ENCODE results near the gene SUSD1.

SUSD1 gene

DNA sequence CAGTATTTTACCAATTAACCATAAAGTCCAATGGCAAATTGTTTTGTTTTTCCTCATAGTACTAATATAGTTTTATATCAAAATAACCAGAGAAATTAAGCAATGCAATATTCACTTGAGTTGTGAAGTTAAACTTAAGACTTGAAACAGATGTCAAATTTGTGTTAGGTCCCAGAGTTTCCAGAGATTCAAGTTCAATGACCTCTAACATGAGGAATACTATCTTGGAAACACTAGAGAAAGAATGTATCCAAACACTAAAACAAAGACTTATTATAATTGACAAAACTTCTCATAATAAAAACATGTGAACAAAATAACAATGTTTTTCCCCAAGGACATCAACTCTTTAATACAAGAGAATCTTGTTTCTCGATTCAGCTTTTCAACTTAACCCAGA lies 18.0 kb downstream of the SUSD1 start:
- TF ChIP-seq PPARA (CRISPR knock-in tag; IDR thresholded peaks at IDR 0.05; ENCODE audit: borderline replicate concordance) (no peak), ZFP30 (CRISPR knock-in tag; IDR thresholded peaks at IDR 0.05) (no peak), CSDC2 (CRISPR knock-in tag; IDR thresholded peaks at IDR 0.05) (no peak), ESRRG (CRISPR knock-in tag; IDR thresholded peaks at IDR 0.05) (no peak)
- TF ChIP-seq, protein P1, sequence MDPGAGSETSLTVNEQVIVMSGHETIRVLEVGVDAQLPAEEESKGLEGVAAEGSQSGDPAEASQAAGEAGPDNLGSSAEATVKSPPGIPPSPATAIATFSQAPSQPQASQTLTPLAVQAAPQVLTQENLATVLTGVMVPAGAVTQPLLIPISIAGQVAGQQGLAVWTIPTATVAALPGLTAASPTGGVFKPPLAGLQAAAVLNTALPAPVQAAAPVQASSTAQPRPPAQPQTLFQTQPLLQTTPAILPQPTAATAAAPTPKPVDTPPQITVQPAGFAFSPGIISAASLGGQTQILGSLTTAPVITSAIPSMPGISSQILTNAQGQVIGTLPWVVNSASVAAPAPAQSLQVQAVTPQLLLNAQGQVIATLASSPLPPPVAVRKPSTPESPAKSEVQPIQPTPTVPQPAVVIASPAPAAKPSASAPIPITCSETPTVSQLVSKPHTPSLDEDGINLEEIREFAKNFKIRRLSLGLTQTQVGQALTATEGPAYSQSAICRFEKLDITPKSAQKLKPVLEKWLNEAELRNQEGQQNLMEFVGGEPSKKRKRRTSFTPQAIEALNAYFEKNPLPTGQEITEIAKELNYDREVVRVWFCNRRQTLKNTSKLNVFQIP (CRISPR knock-in tag; IDR thresholded peaks at IDR 0.05; ENCODE audit: borderline replicate concordance, low read depth), result no peak
- ATAC-seq, result no peak

DNA sequence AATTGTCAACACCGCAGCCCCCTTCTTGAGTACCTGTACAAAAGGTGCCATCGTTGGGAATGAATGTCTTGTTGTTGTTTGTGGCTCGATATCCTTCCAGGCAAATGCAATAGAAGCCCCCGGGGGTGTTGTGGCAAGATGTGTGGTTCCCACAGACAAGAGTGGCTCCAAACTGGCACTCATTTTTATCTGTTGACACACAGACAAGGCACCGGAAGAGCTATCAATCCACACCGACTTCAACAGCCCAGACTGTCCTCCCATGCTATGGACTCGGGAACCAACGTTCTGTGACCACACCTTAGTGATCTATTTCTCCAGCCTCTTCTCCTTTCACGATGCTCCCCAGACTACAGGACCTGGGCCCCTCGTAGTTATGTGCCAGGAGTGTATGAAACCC lies 25.9 kb downstream of the SUSD1 start:
- no peak for ATAC-seq
- TF ChIP-seq TCF4 (CRISPR knock-in tag; IDR thresholded peaks at IDR 0.05; ENCODE audit: borderline replicate concordance) (no peak), ARNTL (CRISPR knock-in tag; IDR thresholded peaks at IDR 0.05; ENCODE audit: borderline replicate concordance, low read depth) (no peak), BACH2 (CRISPR knock-in tag; IDR thresholded peaks at IDR 0.05; ENCODE audit: borderline replicate concordance) (no peak), ISL1 (CRISPR knock-in tag; IDR thresholded peaks at IDR 0.05) (no peak), OSR1 (CRISPR knock-in tag; IDR thresholded peaks at IDR 0.05) (no peak)

DNA sequence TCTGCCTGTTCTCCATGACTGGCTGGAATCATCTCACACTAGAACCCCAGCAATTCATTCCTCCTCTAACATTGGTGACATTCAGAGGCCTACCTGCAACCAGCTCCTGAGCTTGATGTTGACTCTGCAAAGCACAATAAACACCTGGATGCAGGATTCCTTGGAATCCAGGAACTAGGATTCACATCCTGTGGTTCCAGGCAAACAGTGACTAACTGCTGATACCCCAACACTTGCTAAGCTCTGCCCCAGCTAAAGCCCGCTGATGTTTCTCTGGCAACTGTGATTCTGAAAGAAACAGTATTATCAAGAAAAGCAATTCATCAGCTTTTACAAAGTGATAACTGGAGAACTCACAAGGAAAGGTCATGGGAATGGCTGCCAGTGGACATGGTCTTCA lies 29.2 kb downstream of the SUSD1 start:
- TF ChIP-seq OSR1 (CRISPR knock-in tag; IDR thresholded peaks at IDR 0.05) (no peak), ZFP30 (CRISPR knock-in tag; IDR thresholded peaks at IDR 0.05) (no peak), ISL1 (CRISPR knock-in tag; IDR thresholded peaks at IDR 0.05) (no peak), BACH2 (CRISPR knock-in tag; IDR thresholded peaks at IDR 0.05; ENCODE audit: borderline replicate concordance) (no peak), RARB (CRISPR knock-in tag; IDR thresholded peaks at IDR 0.05) (no peak)
- ATAC-seq, result no peak

DNA sequence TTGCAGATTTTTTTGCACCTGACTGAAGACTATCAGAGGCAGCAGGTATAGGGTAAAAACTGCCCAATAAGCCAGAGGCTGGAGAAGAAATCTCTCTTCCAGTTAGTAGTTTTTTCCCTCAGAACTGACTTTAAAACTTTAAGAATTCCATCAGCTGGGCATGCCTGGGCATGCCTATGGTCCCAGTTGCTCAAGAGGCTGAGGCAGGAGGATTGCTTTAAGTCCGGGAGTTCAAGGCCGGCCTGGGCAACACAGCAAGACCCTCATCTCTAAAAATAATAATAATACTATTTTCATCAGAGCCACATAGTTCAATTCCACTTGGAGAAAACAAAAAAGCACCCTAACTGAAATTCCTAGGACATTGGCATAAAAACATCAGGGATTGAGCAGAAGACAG lies 30.3 kb downstream of the SUSD1 start:
- ATAC-seq, result no peak
- TF ChIP-seq CSDC2 (CRISPR knock-in tag; IDR thresholded peaks at IDR 0.05), result no peak
- TF ChIP-seq ZC3H10 (CRISPR knock-in tag; IDR thresholded peaks at IDR 0.05), result no peak
- TF ChIP-seq ISL1 (CRISPR knock-in tag; IDR thresholded peaks at IDR 0.05), result no peak
- TF ChIP-seq SNAI2 (CRISPR knock-in tag; IDR thresholded peaks at IDR 0.05), result no peak
- no peak for TF ChIP-seq GLIS3 (CRISPR knock-in tag; IDR thresholded peaks at IDR 0.05)
- no peak for TF ChIP-seq TOX (CRISPR knock-in tag; IDR thresholded peaks at IDR 0.05; ENCODE audit: borderline replicate concordance)
- TF ChIP-seq, protein P2, sequence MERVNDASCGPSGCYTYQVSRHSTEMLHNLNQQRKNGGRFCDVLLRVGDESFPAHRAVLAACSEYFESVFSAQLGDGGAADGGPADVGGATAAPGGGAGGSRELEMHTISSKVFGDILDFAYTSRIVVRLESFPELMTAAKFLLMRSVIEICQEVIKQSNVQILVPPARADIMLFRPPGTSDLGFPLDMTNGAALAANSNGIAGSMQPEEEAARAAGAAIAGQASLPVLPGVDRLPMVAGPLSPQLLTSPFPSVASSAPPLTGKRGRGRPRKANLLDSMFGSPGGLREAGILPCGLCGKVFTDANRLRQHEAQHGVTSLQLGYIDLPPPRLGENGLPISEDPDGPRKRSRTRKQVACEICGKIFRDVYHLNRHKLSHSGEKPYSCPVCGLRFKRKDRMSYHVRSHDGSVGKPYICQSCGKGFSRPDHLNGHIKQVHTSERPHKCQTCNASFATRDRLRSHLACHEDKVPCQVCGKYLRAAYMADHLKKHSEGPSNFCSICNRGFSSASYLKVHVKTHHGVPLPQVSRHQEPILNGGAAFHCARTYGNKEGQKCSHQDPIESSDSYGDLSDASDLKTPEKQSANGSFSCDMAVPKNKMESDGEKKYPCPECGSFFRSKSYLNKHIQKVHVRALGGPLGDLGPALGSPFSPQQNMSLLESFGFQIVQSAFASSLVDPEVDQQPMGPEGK (CRISPR knock-in tag; IDR thresholded peaks at IDR 0.05; ENCODE audit: borderline replicate concordance), result no peak
- no peak for TF ChIP-seq ZNF70 (CRISPR knock-in tag; IDR thresholded peaks at IDR 0.05)
- TF ChIP-seq OSR1 (CRISPR knock-in tag; IDR thresholded peaks at IDR 0.05), result no peak
- TF ChIP-seq ZFP30 (CRISPR knock-in tag; IDR thresholded peaks at IDR 0.05), result no peak
- TF ChIP-seq RARB (CRISPR knock-in tag; IDR thresholded peaks at IDR 0.05), result no peak
- TF ChIP-seq ESRRG (CRISPR knock-in tag; IDR thresholded peaks at IDR 0.05), result no peak

DNA sequence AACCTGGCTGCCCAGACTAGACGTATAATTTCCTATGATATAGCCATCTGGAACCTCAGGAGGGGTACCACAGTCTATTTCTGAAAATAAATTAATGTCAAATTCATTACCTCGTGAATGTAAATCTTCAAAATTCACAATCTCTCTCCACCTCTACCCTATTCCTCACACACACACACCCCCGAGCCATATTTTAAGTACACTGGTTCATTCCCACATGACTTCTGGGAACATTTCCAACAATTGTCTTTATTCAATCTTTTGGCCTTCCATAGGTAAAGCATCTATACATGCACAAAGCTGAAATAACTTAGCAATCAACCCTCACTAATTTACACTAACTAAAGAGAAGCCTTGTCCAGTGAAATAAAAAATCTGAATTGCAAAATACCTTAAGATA lies 32.7 kb downstream of the SUSD1 start:
- no peak for TF ChIP-seq ARNTL (CRISPR knock-in tag; IDR thresholded peaks at IDR 0.05; ENCODE audit: borderline replicate concordance, low read depth)
- TF ChIP-seq, protein P3, sequence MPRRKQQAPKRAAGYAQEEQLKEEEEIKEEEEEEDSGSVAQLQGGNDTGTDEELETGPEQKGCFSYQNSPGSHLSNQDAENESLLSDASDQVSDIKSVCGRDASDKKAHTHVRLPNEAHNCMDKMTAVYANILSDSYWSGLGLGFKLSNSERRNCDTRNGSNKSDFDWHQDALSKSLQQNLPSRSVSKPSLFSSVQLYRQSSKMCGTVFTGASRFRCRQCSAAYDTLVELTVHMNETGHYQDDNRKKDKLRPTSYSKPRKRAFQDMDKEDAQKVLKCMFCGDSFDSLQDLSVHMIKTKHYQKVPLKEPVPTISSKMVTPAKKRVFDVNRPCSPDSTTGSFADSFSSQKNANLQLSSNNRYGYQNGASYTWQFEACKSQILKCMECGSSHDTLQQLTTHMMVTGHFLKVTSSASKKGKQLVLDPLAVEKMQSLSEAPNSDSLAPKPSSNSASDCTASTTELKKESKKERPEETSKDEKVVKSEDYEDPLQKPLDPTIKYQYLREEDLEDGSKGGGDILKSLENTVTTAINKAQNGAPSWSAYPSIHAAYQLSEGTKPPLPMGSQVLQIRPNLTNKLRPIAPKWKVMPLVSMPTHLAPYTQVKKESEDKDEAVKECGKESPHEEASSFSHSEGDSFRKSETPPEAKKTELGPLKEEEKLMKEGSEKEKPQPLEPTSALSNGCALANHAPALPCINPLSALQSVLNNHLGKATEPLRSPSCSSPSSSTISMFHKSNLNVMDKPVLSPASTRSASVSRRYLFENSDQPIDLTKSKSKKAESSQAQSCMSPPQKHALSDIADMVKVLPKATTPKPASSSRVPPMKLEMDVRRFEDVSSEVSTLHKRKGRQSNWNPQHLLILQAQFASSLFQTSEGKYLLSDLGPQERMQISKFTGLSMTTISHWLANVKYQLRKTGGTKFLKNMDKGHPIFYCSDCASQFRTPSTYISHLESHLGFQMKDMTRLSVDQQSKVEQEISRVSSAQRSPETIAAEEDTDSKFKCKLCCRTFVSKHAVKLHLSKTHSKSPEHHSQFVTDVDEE (CRISPR knock-in tag; IDR thresholded peaks at IDR 0.05), result no peak
- TF ChIP-seq CSDC2 (CRISPR knock-in tag; IDR thresholded peaks at IDR 0.05), result no peak
- TF ChIP-seq, protein P4, sequence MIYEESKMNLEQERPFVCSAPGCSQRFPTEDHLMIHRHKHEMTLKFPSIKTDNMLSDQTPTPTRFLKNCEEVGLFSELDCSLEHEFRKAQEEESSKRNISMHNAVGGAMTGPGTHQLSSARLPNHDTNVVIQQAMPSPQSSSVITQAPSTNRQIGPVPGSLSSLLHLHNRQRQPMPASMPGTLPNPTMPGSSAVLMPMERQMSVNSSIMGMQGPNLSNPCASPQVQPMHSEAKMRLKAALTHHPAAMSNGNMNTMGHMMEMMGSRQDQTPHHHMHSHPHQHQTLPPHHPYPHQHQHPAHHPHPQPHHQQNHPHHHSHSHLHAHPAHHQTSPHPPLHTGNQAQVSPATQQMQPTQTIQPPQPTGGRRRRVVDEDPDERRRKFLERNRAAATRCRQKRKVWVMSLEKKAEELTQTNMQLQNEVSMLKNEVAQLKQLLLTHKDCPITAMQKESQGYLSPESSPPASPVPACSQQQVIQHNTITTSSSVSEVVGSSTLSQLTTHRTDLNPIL (CRISPR knock-in tag; IDR thresholded peaks at IDR 0.05; ENCODE audit: low read depth), result no peak
- no peak for TF ChIP-seq ZNF8 (CRISPR knock-in tag; IDR thresholded peaks at IDR 0.05)
- no peak for TF ChIP-seq ISL1 (CRISPR knock-in tag; IDR thresholded peaks at IDR 0.05)
- no peak for TF ChIP-seq ZNF565 (CRISPR knock-in tag; conservative IDR thresholded peaks at IDR 0.05; ENCODE audit: low read depth)
- no peak for TF ChIP-seq PPARA (CRISPR knock-in tag; IDR thresholded peaks at IDR 0.05; ENCODE audit: borderline replicate concordance)
- no peak for ATAC-seq
